Stimulated activated naive CD4-positive, alpha-beta T cell treated with Interleukin-2 at 50 U/mL for 16 hours (primary cell): ENCODE measurements around the gene S100A9.

Experiments
- DNase-seq: peaks from one replicate; lab custom pipeline; 2025; lab: John Stamatoyannopoulos, UW

The S100A9 gene

DNA sequence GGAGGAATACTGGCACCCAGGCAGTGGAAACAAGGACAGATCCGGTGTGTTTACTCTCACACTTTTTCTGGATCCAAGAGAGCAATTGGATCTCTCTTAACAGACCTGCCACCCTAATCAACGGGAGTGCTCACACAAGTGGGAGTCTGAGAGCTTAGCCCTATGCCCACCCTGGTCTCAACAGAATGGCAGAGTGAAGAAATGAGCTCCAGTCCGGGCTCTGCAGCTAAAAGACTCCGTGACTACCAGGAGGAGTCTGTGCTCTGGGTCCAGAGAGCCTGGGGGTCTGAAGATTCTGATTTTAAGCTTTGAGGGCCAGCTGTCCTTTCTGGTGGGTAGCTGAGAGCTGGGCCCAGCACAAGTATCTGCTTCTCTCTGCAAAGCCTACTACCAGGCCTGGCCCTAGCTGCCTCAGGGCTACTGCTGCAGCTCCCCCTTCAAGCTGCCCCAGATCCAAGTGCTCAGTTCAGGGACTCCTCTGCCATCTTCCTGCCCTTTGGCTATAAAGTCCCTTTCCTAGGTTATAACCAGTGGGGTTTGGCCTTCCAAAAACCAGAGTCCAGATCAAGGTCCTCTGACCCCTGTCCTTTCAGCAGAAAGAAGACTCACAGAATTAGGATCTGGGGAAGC, 3.9 kb downstream of the S100A9 start:
- DNase-seq, result no peak

DNA sequence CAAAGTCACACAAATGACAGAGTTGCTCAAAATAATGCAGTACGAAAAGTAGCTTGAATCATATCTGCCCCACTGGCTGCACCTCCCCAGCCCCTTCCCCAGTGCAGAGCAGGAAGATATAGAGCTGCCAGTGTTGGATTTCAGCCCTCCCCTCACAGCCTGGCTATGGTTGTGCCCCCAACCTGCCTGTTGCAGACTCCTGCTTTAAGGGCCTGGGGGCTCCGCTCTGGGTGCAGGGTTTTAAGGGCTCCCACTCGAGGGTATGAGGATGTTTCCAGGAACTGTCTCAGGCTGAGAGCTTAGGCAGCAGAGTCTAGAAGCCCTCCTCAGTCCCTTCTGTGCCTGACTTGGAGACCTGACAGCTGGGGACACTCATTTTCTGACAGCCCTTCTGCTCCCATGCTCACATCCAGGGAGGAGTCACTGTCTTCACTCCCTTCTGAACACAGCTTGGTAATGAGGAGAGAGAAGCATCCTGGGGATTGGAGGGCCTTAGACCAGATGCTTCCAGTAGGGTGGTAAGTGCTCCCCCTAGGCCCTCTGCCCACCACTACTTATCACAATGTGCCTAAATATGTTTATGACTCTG, 4.6 kb downstream of the S100A9 start:
- no peak for DNase-seq

DNA sequence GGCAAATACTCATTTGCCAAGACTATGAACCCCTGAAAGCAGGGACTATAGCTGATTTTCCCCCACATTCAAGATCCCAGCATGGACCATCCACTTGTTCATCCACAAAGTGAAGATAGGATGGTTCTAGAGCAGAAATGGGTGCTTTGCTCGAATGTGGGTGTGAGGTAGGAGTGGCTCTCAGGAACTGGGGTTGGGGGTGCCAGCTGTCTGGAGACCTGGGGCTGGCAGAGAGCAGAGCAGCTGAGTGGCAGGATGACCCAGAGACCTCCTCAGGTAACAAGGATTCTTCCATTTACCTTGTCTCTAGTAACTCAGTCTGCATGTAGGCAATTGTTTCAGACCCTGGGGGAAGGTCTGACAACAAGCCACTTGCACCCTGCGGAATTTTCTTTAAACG, 6.0 kb downstream of the S100A9 start:
- DNase-seq, result no peak

DNA sequence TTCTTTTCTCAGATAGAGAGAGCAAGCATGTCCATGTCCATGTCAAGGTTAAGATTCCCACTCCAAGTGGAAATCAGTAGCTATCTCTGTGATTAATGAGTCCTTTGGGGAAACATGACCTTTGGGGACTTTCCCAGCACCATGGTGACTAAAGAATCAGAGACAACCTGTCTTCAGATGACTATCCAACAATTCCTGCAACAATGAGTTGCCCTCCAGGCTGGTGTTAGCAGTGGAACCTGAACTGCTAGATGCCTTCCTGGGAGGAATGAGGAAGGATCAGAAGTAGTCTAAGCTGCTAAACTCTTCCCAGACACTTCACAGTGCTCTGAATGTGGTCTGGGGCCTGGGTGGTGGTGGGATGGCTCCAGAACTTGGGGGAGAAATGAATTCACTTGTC, 6.5 kb downstream of the S100A9 start:
- DNase-seq, result no peak

DNA sequence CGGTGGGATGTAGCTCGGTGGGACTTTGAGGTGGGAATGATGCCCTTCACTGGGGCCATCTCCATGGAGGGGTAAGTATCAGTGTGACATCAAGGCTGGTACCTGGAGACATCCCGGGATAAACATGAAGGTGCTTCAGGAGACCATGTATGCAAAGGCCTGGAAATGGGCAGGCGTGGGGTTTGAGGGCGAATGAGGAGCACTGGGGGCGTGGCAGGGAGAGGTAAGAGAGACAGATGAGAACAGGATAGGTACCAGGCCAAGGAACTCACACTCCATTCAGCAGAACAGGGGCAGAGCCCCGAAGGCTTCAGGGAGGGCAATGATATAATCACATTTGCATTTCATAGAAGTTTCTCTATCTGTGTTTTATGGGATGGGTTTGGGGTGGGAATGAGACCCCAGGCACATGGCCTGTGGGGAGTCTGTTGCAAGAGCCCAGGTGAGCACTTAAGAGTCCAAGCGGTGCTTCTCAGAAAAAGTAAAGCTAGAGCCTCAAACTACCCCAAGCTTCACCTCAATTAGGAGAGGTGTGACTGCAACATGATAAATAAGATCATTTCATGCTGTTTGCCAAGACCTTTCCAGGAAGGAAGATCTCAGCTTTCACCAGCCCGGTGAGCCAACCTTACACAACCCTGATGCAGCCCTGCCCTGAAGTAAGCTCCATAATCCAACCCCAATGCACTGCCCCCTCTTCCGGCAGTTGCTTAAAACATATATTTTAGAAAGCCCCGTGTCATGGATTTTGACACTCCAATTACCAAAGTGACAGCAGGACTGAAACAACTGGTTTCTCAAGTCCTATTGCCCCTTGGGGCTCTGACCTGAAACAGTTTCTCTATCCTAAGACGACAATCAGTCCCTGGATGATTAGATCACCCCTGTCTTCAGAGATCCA, 7.4 kb downstream of the S100A9 start:
- no peak for DNase-seq

DNA sequence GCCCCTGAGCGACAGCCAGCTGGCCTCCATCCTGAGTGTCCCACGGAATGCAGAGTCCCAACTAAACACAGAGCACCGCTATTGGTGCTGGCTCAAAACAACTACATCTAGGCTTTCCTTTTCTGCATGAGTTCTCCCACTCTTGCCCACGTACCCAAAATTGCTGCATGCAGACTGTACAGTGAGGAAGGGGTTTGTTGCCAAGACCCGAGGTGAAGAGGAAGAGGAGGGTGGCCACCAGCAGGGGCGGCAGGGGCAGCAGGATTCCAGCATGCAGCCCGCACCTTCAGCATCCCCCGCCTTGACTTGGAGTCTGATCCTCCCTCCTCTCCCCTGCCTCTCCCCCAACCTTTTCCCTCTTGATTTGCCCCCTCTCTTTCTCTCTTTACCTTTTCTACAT, 8.0 kb downstream of the S100A9 start:
- DNase-seq, result no peak

DNA sequence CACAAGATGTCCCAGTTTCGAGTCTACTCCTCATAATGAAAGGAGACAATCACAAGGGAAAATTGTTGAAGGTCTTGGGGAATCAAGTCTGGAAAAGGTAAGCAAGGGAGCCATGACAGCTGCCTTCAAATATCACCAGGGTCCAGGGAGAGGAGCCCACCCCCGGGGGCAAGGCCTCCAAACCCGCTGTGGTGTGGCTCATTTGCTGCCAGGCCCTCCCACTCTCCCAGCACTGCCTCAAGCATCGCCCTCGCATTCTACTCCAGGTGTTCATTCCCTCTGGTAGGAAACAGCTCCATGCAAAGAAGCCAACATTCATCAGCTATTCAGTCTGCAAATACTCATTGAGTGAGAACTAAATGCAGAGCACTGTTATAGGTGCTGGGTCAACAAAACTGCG, 8.6 kb downstream of the S100A9 start:
- DNase-seq, result no peak

DNA sequence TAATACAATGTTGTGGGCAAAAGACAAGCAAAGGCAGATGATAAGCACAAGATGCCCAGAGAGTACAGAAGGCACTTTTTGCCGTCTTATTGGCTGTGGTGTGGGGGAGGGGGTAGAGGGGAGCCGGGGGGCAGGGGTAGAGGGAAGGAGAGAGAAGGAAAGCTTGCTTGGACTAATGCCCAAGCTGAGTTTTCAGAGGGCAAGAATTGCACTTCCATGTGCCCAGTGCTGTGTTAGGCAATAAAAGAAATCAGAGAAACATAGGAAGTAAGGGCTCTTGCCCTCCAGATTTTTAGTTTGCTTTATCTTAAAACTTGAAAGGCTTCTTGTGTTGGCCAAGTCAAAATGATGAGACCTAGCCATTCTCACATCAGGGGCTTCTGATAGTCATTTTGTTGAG, 9.4 kb downstream of the S100A9 start:
- DNase-seq, result no peak

DNA sequence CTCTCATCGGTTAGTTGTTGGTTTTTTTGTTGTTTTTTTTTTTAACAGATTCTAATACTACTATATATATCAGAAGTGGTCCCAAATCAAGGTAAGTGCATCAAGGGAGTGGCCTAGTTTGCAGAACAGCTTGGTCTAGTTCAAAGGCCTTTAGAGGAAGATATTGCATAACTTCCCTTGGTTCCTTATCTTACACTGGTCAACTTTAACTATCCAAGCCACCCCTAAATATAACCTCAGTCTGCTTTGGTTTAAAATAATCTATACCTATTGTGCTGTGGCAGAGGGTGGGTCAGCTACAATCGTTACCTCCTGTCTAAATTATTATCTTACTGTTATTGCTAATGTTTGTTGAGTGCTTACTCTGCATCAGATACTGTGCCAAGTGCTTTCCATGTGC, 10.8 kb downstream of the S100A9 start:
- no peak for DNase-seq

DNA sequence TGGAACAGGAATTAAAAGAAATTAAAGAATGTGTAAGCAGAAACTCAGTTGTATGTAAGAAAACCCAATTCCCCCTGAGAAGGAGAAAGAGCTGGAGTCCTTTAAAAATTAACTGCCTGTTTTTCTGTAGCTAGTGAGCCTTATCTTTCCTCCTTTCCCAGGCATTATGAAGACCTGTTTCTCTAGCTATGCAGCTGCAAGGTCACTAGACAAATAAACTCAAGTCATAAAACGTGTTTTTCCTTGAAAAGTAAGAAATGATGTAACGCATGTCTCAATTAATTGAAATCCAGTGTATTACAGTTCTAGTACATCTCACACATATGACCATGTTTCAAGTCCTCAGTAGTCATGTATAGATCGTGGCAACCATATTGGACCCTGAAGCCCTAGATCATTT, 12.5 kb downstream of the S100A9 start:
- DNase-seq, result no peak

DNA sequence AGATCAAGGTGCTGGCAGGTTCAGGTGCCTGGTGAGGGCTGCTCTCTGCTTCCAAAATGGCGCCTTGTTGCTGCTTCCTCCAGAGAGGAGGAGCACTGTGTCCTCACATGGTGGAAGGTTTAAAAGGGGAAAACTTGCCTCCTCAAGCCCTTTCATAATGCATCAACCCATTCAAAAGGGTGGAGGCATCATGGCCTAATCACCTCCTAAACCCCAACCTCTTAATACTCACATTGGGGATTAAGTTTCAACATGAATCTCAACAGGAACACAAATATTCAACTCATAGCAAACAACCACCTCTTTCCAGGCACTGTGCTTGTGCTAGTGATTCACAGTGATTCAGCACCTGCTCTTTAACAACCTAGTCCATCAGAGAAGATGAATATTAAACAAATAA, 13.6 kb downstream of the S100A9 start:
- no peak for DNase-seq

DNA sequence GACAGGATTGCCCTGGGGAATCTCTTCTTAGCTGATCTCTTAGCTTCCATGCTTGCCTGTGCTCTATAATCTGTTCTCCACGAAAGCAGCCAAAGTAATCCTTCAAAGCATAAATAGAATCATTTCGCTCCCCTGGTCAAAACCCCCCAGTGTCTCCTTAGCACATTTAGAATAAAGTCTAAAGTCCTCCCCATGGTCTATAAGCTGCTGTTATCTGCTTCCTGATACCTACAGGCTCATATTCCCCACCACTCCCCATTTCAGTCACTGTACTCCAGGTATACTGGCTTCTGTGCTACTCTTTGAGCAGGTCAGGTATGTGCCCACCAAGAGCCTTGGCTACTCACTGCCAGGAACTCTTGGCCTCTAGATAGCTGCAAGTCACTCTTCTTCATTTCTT, 14.9 kb downstream of the S100A9 start:
- DNase-seq, result no peak

DNA sequence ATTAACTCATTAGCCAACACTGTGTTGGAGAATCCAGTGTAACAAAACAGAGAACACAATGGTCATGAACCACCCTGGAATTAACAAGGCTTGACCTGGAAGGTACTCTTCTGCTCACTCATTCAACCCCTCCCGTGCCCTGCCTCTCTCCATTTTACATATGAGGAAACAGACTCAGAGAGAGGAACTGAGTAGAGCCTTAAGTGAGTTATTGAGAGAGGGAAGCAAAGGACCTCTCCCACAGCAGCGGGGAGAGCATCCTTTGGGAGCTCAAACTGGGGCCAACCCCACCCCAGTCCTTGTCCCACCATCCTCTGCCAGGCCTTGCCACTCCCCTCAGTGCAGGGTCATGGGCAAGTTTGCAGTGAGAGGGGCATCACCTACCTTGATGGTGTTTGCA, 16.4 kb downstream of the S100A9 start:
- DNase-seq, result no peak

DNA sequence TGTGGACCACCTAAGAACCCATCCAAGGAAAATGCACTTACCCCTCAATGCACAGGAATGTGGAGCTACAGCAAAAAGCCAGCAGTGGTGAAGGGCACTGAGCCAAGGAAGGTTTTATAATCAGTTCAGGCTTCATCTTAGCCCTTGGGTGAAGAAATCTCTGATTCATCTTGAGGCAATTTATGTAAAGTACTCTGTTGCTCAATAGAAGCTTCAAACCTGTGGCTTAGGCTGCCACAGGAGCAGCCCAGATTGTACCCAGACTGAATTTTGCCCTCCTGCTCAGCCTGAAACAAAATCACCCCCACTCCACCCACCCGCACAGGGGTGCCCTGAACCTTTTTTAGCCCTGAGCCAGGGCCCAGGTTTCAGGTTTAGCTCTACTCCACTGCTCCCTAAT, 17.9 kb downstream of the S100A9 start, which contains the start of gene S100A12:
S100A12 (minus strand) TSS at position 111 of the 400 bp plus-strand sequence. CDS start 1,029 bp downstream, outside the sequence.
- DNase-seq, result no peak

DNA sequence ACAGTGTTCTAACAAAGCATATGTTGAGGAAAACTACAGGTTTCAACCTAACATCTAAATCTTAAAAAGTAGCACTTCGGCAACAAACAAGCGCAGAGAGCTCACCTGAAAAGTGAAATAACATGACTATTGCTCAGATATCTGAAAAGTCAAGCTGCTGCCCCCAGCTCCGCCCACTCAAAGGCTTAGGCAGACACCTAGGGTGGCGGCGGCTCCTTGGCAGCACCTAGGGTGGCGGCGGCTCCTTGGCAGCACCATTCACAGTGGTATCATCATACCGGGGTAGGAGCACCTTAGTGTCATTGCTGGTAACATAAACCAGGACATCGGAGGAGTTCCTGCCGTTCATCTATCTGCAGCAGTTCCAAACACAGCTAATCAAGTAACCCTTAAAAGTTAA, 21.9 kb downstream of the S100A9 start:
- DNase-seq, result no peak

DNA sequence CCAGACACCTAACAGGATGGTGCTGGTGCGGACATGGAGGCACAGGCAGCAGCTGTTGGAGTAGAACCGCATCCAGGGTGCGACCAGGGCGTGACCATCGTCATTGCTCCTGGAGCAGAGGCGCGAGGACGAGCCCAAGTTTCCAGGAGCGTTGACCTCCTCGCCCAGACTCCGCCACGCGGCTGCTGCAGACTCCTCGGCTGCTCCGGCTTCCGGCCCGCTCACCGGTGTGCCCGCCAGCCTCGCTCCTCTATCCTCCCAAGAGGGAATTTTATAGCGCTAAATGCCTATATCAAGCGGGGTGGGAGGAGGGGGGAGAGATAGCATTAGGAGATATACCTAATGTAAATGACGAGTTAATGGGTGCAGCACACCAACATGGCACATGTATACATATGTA, 23.1 kb downstream of the S100A9 start:
- no peak for DNase-seq

DNA sequence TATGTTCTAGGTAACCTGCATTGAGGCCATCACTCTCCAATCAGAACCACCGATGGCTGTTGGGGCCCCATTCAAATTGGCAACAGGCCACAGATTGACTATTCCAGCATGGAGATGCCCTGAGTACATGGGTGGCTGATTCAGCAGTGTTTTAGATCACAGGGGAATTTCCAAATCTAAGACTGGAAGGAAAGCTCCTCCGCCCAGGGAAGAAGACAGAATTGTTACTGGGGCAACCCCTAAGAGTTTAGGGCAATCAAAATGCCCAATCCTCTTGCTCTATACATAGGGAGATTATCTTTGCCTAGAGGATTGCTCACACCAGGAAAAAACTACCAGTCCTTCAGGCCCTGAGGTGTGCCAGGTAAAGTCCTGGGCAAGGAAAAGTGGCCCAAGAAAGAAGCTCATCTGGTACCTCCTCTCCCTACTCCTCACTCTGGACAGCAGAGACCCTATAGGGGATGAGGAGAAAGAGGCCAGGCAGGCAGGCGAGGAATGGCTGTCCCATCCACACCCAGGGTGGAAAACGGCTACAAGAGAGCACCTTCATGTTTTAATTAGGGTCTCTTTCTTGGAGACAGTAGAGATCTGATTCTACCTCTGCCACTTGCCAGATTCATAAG, 27.4 kb downstream of the S100A9 start:
- no peak for DNase-seq

DNA sequence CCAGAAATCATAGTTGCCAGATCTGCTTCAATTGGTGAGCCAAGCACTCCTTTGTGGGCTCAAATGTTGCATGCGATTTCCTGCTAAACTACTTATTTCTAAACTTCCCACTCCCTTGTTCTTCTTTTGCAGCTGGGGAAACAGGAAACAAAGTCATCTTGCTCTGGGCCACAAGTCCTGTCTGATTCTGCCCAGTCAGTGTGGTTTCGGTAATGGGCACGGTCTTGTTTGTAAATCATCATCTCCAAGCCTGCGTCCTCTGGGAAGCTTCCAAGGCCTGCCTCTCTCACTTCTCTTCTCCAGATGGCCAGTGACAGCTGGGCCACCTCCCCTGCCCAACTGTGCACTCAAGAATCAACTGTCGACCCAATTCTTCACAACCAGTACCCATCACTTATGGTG, 28.8 kb downstream of the S100A9 start:
- no peak for DNase-seq

DNA sequence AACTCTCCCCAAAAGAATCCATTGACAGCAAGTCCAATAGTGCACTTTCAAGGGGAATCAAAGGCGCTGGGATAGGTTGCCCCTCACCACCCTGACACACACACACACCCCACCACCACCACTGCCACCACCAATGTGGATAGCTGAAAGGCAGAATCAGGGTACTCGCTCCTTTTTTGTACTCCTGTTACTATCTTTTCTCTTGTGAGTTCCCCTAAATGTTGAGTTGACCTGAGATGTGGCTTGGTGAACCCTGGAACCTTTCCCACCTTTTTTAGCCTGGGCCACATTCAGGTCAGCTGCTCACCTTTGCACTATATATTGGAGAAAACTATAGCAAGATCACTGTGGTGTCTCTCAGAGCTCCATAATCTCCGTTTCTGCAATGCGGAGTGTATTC, 29.3 kb downstream of the S100A9 start:
- DNase-seq, result no peak

DNA sequence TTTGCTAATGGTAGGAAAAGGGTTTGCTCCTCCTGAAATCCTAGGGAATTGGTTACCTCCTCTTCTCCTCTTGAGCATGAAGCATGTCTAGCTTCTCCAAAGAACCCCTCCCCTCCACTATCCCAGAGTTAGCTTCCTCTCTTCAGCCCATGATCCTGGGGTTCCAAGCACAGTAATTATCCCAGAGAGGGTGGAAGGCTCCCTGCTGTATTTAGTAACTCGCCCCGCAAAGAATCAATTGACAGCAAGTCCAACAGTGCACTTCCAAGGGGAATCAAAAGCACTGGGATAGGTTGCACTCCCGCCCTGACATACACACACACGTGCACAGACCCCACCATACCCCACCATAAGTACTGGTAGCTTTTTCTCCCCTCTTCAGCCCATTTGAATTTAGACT, 30.1 kb downstream of the S100A9 start:
- no peak for DNase-seq

DNA sequence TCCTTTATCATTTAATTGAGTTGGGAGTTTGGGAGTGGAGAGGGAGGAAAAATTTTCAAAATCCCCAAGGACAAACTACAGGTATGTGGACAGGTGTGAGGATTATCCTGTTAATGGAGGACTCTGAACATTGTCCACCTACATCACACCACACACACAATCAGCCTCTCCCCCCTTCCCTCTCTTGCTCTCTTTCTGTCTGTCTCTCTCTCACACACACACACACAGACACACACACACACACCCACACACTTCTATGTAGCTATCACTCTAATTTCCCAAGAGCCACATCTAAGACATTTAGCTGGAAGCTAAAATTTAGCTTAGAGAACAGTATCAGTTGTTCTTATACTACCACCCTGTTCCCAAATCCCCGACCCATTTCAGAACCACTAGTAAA, 31.7 kb downstream of the S100A9 start:
- no peak for DNase-seq

DNA sequence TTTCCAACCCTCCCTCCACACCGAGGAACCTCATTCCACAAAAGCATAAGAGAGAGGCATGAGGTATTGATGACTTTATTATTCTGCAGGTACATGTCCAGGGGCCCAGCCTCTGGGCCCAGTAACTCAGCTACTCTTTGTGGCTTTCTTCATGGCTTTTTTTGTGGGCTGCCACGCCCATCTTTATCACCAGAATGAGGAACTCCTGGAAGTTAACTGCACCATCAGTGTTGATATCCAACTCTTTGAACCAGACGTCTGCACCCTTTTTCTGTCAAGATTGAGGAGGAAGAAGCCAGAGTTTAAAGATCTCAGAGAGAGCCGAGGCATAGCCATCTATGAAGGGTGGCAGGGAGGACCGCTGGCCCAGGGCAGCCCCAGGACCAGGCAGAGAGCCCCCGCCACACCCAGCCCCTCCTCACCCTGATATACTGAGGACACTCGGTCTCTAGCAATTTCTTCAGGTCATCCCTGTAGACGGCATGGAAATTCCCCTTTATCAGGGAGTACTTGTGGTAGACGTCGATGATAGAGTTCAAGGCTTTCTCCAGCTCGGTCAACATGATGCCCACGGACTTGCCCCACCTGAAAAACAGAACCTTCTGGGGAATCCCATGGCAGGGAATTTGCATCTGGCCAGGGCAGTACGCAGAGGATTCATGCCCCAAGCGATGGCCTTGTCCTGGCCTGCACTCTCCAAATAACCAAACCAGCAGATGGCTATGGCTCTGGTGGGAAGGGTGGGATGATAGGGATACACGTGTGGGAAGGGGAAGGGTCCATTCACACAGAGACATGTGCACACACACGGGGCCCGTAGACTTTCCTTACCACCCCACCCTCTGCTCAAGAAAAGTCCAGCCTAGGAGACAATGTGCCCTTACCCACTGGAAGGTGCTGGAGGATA, 32.6 kb downstream of the S100A9 start:
- DNase-seq, result no peak
